KG1 (cell line): ENCODE data around the gene RGS3.

Source experiments
- DNase-seq: peaks from one replicate; lab custom pipeline; 2025; lab: John Stamatoyannopoulos, UW

Gene RGS3

GRCh38 chr9:113465599-113466140 is 2.1 kb downstream of the RGS3 start:
- DNase-seq, result no peak

GRCh38 chr9:113467183-113467582 is 3.7 kb downstream of the RGS3 start:
- DNase-seq, result no peak

DNA sequence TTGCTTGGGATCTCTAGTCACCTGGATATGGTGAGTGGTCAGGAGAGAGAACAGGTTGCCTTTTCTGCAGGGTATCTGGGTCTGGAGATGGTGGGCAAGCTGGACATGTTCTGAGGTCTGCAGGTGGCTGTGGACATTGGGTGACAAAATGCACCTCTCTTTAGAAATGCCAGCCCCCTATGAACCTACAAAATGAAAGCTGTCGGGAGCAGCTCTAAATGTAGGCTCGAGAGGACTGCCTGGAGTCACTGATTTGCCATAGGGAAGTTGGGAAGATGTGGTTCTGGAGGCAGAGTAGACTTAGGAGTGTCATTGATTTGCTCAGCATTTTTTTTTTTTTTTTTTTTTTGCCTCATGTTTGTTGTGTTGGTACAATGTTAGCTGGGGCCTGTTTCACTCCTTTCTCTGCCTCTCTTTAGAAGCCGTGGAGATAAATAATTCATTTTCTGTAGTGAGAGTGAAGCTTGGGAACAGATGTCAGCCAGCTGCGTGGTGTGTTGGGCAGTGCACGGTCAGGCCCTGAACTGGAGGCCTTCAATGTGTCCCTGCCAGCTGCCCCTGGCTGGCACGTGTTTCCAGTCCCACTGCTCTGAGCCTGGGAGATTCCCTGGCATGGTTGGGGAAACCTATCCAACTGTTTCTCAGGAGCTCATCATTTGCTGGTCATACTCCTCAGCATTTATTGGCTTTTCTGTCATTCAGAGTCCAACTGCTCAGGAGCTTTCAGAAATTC is 5.4 kb downstream of the RGS3 start:
- no peak for DNase-seq

DNA sequence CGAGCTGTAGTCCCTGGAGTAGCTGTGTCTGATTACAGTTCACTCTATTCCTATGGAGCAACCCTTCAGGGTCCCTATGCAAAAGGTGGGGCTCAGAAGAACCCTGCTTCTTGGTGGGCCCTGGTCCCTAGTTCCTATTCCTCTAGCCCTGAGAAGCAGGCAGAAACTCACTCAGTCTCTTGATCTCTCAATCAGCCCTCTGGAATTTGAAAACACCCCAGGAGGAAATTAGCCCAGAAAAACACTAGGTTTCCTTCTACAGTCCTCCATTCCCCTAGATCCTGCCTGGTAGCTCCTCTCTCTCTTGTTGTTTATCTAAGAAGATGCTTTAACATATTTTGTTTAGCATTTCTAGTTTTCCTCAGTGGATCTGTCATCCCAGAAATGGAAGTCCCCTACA is 7.6 kb downstream of the RGS3 start:
- no peak for DNase-seq

- DNase-seq, result no peak
Observed at GRCh38 chr9:113471566-113471965, 8.0 kb downstream of the RGS3 start.

DNA sequence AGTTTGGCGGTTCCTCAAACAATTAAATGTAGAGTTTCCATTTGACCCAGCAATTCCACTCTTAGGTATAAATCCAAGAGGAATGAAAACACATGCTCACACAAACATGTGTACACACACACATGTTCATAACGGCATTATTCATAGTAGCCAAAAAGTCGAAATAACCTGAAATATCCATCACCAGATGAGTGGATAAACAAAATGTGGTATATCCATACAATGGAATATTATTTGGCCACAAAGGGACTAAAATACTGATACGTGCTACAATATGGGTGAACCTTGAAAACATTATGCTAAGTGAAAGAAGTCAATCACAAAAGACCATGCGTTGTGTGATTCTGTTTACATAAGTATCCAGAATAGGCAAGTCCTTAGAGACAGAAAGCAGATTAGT is 8.7 kb downstream of the RGS3 start:
- DNase-seq, result no peak

- no peak for DNase-seq
Observed at GRCh38 chr9:113474360-113475028, 11.0 kb downstream of the RGS3 start.

- no peak for DNase-seq
Observed at GRCh38 chr9:113475031-113475430, 11.5 kb downstream of the RGS3 start.

GRCh38 chr9:113475992-113476391 is 12.5 kb downstream of the RGS3 start:
- no peak for DNase-seq

GRCh38 chr9:113476511-113476916 is 13.0 kb downstream of the RGS3 start:
- DNase-seq, result no peak

DNA sequence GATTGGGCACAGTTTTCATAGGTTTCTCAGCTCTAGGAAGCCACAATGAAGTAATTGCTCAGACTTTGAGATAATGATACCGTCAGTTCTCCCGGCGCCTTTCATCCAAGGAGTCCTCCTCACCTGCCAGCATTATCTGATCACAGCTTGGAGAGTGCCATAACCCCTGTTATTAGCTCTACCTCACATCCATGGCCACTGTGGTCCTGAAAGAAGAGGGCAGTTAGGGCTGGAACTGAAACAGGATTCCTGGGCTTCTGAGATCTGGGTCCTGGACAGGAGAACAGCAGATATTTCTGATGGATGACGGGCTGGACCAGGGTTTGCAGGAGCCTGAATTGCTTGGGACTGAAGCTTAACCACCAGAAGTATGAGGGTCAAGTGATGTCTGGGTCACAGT is 13.5 kb downstream of the RGS3 start:
- no peak for DNase-seq

GRCh38 chr9:113477661-113478060 is 14.1 kb downstream of the RGS3 start:
- no peak for DNase-seq

DNA sequence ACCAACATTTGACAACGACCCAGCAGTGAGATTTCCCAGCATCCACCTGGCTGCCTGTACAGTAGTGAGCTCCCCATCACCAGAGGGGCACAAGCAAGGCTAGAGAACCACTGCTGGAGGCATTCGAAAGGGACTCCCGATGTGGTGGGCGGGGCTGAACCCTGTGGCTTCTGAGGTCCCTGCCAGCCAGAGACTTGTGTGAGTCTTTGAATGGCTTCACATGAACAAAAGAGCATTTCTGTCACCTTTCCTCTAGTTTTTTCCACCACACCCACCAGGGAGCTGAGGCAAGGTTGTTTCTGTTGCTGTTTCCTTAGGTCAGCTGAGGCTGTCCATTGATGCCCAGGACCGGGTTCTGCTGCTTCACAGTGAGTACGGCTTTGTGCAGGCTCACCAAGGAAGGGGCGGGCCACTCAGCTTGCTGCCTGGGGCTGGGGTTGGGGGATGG is 15.7 kb downstream of the RGS3 start:
- DNase-seq, result no peak

DNA sequence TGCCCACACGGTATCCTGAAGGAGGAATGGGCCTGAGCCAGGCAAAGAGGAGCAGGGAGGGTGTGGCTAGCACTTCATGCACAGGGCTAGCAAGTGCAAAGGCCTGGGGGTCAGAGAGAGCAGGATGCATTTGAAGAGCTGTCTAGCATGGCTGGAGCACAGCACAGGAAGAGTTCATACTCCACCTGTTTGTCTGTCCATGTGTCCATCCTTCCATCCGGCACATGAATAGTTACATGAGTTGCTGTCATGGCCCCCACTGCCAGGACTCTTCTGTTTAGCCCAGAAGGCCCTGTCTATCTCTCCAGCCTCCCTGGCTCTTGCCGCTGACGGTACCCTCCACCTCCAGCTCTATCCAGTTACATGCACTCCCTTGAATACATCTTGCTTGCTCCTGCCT is 17.1 kb downstream of the RGS3 start:
- DNase-seq, result no peak

DNA sequence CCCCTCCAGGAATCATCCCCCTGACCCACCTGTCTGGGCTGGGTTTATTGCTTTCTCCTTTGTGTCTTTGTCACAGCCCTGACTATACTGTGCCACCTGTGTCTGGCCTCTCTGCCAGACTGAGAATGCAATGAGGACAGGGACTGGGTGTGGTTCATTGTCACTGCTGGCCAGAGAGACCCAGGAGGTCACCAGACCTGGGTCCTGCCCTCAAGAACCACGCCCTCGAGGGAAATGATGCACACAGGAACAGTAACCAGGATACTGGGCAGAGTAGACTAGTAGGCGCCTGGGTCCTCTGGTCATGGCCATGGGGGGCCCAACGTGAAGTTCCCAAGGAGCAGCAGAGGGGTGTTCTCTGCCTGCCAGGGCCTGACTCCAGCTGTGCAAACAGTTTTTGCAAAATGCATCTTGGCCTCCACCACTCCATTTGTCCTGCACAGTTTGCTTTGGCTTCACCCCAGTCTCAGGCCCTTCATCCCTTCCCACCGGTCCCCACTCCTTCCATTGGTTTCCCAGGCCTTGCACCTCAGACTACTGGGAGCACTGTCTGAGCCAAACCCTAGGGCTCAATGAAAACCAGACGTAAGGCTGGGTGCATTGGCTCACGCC is 17.8 kb downstream of the RGS3 start:
- DNase-seq, result no peak

DNA sequence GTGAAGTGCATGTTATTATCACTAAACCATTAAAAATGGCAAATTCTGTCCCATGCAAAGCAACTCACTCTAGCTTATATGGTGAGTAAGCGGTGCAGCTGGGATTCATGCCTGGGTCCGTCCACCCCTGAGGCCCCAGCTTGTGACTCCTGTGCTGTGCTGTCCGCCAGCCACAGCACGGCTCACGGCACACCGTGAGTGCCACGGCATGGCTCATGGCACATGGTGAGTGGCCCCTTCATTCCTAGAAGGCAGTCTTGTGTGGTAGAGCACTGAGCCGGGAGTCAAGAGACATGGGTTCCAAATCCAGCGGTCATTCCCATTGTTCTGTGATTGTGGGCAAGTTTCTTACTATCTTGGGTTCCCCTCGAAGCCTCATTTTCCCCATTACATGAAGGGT is 18.8 kb downstream of the RGS3 start:
- no peak for DNase-seq

DNA sequence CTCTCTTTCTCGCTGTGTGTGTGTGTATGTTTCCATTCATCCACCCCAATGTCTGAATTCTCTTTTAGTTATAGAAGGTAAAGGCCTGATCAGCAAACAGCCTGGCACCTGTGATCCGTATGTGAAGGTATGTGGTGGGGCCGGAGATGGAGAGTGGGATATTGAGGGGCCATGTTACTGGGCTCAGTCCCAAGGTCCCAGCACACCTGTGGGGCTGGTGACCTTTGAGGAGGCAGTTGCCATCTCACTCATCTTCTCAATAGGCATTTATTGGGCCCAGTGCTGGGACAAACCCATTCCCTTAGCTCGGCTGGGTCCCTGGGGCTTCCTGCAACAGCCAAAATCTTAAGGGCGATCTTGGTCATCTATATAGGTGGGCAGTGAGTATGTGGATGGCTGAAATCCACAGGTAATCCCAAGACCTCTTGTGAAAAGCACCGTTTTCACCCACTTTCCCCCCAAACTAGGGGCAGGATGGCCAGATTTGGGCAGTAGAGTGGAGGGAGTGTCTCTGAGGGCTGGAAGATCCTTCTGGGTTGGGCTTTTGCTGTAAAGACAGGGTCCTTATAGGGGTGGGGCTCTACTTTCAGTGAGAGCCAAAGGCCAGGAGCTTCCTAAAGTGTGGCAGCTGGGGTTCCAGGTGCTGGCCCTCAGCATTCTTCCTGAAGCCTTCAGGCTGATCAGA is 19.6 kb downstream of the RGS3 start:
- no peak for DNase-seq

DNA sequence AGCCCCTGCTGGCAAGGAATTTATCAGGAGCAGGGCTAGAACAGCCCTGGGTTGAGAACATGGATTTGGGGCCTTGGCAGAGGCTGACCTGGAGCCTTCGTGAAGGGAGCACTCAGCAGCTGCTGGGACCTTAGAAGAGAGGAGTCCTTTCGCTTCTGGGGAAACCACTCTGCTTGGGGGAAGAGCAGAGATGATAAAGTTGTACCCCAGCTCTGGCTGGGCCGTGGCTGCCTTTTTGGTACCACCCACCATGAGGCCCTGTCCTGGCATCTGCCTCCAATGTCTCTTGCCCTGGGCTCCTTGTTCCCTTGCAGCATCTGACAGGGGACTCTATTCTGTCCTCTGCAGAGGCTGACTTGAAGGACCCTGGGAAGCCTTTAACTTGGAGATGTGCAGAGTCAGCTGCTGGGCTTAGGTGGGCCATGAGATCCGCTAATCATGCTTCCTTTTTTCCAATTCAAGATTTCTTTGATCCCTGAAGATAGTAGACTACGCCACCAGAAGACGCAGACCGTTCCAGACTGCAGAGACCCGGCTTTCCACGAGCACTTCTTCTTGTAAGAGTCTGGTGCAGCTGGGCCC is 20.2 kb downstream of the RGS3 start:
- no peak for DNase-seq

DNA sequence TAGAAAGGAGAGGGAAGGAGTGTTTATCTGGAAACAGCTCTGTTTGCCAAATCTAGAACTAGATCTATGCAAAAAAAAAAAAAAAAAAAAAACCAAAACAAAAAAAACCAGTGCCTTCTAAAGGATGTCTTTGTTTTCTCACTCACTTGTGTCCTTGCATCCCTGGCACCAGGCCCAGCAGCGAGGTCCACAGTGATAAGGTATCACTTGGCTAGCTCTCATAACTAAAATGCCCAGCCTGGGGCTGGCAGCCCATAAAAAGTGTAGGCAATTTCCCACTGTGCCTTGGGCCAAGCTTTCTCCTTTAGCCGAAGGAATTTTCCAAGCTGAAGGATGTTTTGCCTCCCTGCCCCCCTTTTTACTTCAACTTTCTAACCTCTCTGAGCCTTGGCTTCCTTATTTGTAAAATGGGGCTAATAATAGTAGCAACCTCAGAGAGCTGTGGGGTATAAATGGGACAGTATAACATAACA is 20.8 kb downstream of the RGS3 start:
- no peak for DNase-seq

DNA sequence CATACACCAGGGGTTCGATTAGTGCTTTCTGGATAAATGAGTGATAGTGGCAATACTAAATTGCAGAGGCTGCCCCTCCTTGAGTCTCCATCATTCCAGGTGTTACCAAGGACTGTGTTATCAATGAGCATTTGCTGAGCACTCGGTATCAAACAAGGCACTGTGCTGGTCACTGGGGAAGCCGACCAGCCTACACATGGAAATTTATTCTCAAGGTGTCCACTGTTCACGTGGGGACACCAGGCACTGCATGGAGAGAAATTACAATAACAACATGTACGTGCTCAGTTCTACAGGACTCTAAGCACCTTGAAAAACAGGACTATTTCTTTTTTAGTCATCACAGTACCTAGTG is 22.2 kb downstream of the RGS3 start:
- no peak for DNase-seq

DNA sequence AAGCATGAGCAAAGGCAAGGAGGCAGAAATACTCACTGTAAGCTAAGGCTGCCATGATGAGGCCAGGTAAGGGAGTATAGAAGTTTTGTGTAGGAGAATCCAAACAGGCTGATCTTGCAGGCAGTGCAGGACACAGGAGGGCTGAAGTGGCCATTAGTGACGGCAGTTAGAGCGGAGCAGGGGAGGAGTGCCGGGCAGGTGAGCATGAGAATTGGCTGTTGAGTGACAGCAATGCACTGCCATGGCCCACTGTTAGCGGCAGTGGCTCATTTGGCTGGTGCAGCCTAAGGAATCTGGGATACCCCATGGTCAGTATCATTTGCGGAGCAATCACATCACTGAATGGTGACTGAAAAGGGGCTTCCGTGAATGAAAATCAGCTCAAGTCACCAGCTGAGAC is 22.8 kb downstream of the RGS3 start:
- no peak for DNase-seq

DNA sequence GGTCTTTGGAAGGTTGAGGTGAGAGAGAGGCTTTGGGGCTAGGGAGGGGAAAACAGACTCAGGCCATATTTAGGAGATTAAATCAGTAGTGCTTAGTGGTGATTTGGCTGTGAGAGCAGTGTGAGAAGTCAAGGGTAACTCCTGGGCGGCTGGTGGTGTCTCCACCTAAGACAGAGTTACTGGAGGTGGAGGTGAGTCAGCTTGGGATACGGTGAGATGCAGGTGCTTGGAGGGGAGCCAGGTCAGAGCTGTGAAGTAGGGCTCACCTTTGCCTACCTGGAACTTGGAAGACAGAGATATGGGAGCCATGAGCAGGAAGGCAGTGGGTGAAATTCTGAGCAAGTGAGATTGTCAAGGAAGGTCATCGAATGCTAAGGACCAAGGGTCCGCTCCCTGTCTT is 24.5 kb downstream of the RGS3 start:
- no peak for DNase-seq
